Measurements from ENCODE around the gene PRDX3. TPM values are rescaled to one million over a fixed set of nuclear protein-coding genes. Genes with fewer than 3 reads are reported as not detected.
"Not testable (repeated sequence)": the region's sequence is repeated elsewhere in the genome, so short reads cannot be mapped to it uniquely, and the experiment has no call there.

Gene PRDX3
- total RNA-seq, 2 donors from 2014 or later: 125 to 134 TPM

- Mint-ChIP-seq H3K9me3 (no peaks in the 10 kb centered on the region), H3K27ac (no peak overlapping the region), H3K36me3 (ENCODE audit: insufficient read depth in 2 of 2) (no peaks in the 10 kb centered on the region), H3K4me3 (peak overlapping the region in 1 of 2 donors; percentile 40), H3K4me1 (ENCODE audit: low read depth) (peaks cover 30% of the 10 kb centered on the region), H3K27me3 (ENCODE audit: low read depth) (peaks cover 7% of the 10 kb centered on the region)
- peak in 1 of 2 donors; percentile 55 for DNase-seq
- ATAC-seq (replicated peaks in 1 of 2): peak; percentile 82 to 83
These were observed 20.8 kb upstream of the PRDX3 start for GRCh38 chr10:119199231-119199992.

GRCh38 chr10:119198438-119198837, 19.8 kb upstream of the PRDX3 start:
- H3K27ac Mint-ChIP-seq: peak overlapping the region; percentile 67
- DNase-seq: peak in 1 of 2 donors; percentile 34
- peaks cover 30% of the 10 kb centered on the region for H3K4me1 Mint-ChIP-seq (ENCODE audit: low read depth)
- H3K36me3 Mint-ChIP-seq (ENCODE audit: insufficient read depth in 2 of 2): no peaks in the 10 kb centered on the region
- H3K4me3 Mint-ChIP-seq: no peak overlapping the region
- peak; percentile 8 to 32 for ATAC-seq (replicated peaks in 1 of 2)
- H3K9me3 Mint-ChIP-seq: no peaks in the 10 kb centered on the region
- H3K27me3 Mint-ChIP-seq (ENCODE audit: low read depth): peaks cover 7% of the 10 kb centered on the region

DNA sequence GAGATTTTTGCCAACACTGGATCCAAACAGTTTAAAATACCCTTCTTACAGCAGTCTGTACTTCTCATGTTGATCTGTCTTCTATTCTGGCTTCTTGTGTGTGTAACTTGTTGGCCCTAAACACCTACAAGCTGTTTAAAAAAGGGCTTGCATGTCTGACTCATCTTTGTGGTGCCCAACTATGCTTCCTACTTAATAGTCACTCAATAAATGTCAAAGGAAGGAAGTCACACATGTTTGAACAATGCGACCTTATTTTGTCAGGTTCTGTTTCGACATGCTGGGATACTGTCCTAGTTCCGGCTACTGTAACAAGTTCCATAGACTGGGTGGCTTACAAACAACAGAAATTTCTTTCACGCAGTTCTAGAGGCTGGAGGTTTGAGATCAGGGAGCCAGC, 19.3 kb upstream of the PRDX3 start:
- peak overlapping the region in 1 of 2 donors; percentile 18 for H3K4me3 Mint-ChIP-seq

GRCh38 chr10:119191881-119192280, 13.3 kb upstream of the PRDX3 start:
- Mint-ChIP-seq H3K4me1 (ENCODE audit: low read depth) (peaks cover 34% of the 10 kb centered on the region), H3K4me3 (no peak overlapping the region), H3K9me3 (no peaks in the 10 kb centered on the region), H3K27ac (no peak overlapping the region), H3K36me3 (ENCODE audit: insufficient read depth in 2 of 2) (no peaks in the 10 kb centered on the region), H3K27me3 (ENCODE audit: low read depth) (no peaks in the 10 kb centered on the region)
- ATAC-seq (replicated peaks in 1 of 2): peak; percentile 82
- peak in 1 of 2 donors; percentile 25 for DNase-seq

More for the DNA sequence above, 19.3 kb upstream of the PRDX3 start:
- Mint-ChIP-seq H3K36me3 (ENCODE audit: insufficient read depth in 2 of 2) (no peaks in the 10 kb centered on the region), H3K9me3 (no peaks in the 10 kb centered on the region), H3K4me1 (ENCODE audit: low read depth) (peaks cover 30% of the 10 kb centered on the region), H3K27ac (peak overlapping the region; percentile 1), H3K27me3 (ENCODE audit: low read depth) (peaks cover 7% of the 10 kb centered on the region)
- DNase-seq: no peak
- peak; percentile 67 to 74 for ATAC-seq (replicated peaks in 1 of 2)

- Mint-ChIP-seq H3K27ac (peak overlapping the region; percentile 20), H3K4me1 (ENCODE audit: low read depth) (peaks cover 34% of the 10 kb centered on the region), H3K27me3 (ENCODE audit: low read depth) (no peaks in the 10 kb centered on the region), H3K4me3 (peak overlapping the region in 1 of 2 donors; percentile 23), H3K36me3 (ENCODE audit: insufficient read depth in 2 of 2) (no peaks in the 10 kb centered on the region), H3K9me3 (no peaks in the 10 kb centered on the region)
- DNase-seq: no peak
- no peak for ATAC-seq (replicated peaks in 1 of 2)
These were observed 12.6 kb upstream of the PRDX3 start for GRCh38 chr10:119190954-119191785.

DNA sequence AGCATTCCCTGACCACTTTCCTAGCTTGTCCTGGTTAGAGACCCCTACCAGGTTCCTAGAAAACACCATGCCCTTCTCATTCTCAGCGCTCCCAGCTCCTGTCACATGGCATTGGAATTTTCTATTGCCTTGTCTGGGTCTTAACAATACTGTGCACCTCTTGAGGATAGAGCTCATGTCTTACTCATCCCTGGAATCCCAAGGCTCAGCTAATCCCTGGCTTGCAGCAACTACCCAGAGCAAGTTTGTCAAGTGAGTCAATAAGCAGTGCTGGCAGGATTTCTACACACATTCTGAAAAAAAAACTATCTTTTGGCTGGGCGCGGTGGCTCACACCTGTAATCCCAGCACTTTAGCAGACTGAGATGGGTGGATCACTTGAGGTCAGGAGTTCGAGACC, 11.7 kb upstream of the PRDX3 start:
- no peak for DNase-seq
- Mint-ChIP-seq H3K4me3 (peak overlapping the region; percentile 16 to 32), H3K4me1 (ENCODE audit: low read depth) (peaks cover 30% of the 10 kb centered on the region), H3K27me3 (ENCODE audit: low read depth) (no peaks in the 10 kb centered on the region), H3K9me3 (no peaks in the 10 kb centered on the region), H3K27ac (no peak overlapping the region), H3K36me3 (ENCODE audit: insufficient read depth in 2 of 2) (no peaks in the 10 kb centered on the region)
- no peak for ATAC-seq (replicated peaks in 1 of 2)

- peak in 1 of 2 donors; percentile 23 for DNase-seq
- H3K36me3 Mint-ChIP-seq (ENCODE audit: insufficient read depth in 2 of 2): no peaks in the 10 kb centered on the region
- no peaks in the 10 kb centered on the region for H3K27me3 Mint-ChIP-seq (ENCODE audit: low read depth)
- no peak overlapping the region for H3K27ac Mint-ChIP-seq
- ATAC-seq (replicated peaks in 1 of 2): peak; percentile 31 to 53
- H3K4me1 Mint-ChIP-seq (ENCODE audit: low read depth): peaks cover 28% of the 10 kb centered on the region
- peak overlapping the region; percentile 16 to 32 for H3K4me3 Mint-ChIP-seq
- no peaks in the 10 kb centered on the region for H3K9me3 Mint-ChIP-seq
These were observed 11.2 kb upstream of the PRDX3 start for GRCh38 chr10:119189811-119190282.

DNA sequence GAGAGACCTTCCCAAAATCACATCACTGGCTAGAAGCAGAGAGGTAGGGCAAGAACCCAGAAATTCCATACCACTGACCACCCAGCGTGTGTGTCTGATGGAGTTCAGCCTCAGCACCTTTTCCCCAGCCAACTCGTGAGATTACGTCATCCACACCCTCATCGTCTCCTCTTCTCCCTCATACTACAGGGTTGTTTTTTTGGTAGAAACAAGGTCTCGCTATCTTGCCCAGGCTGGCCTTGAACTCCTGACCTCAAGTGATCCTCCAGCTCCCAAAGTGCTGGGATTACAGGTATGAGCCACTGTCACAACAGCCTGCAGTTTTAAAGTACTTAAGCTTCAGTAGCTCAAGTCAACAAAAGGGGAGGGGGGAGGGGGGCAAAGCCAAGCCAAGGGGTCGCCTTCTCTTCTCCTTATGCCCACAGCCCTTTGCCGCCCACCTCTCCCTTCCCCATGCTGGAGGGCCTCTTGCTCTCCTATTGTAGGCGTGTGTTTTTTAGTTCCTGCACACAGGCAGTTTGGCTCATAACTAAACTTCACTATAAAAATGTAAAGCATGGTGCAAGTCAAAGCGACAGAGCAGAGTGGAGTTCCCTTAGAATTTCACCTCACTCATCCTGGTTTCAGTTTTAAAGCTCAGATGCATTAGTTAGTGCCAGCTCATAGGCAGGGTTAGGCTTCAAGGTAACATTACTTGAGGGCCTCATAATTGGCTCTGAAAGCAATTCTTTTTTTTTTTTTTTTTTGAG, 5.2 kb upstream of the PRDX3 start:
- peak; percentile 89 to 94 for ATAC-seq (replicated peaks in 1 of 2)

GRCh38 chr10:119180850-119181400, 2.3 kb upstream of the PRDX3 start:
- H3K9me3 Mint-ChIP-seq; H3K27ac Mint-ChIP-seq; H3K4me3 Mint-ChIP-seq; DNase-seq; H3K27me3 Mint-ChIP-seq (ENCODE audit: low read depth); H3K36me3 Mint-ChIP-seq (ENCODE audit: insufficient read depth in 2 of 2); ATAC-seq (replicated peaks in 1 of 2): not testable (repeated sequence)
- peaks cover 58% of the 10 kb centered on the region for H3K4me1 Mint-ChIP-seq (ENCODE audit: low read depth)

More for the DNA sequence above, 5.2 kb upstream of the PRDX3 start:
- DNase-seq: no peak
- Mint-ChIP-seq H3K9me3 (no peaks in the 10 kb centered on the region), H3K36me3 (ENCODE audit: insufficient read depth in 2 of 2) (no peaks in the 10 kb centered on the region), H3K4me1 (ENCODE audit: low read depth) (peaks cover 34% of the 10 kb centered on the region), H3K27ac (peak overlapping the region; percentile 48), H3K4me3 (peak overlapping the region; percentile 63 to 68), H3K27me3 (ENCODE audit: low read depth) (no peaks in the 10 kb centered on the region)

DNA sequence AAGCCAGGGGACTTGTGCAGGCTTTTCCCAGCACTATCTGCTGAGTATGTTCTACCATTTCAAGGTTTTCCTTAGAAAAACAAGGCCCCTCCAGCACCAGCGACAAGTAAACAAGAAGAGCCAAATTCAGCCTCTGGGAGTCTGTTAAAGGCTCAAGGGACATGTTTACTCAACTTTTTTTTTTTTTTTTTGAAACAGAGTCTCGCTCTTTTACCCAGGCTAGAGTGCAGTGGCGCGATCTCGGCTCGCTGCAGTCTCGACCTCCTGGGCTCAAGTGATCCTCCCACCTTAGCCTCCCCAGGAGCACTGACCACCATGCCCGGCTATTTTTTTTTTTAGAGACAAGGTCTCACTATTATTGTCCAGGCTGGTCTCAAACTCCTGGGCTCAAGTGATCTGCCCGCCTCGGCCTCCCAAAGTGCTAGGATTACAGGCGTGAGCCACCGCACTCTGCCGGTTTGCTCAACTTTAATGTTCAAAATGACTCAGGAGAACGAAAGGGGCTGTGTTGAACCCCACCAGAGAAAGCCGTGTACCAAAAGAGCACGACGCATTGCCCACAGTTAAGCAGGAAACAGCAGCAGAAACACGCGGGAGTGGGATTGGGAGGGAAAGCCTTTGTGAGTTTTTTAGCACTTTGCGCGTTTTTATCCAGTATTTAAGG, 772 bp downstream of the PRDX3 start:
- Mint-ChIP-seq H3K9me3 (no peaks in the 10 kb centered on the region), H3K27ac (peak overlapping the region; percentile 96), H3K4me1 (ENCODE audit: low read depth) (peaks cover 56% of the 10 kb centered on the region), H3K4me3 (peak overlapping the region; percentile 82 to 98), H3K27me3 (ENCODE audit: low read depth) (no peaks in the 10 kb centered on the region), H3K36me3 (ENCODE audit: insufficient read depth in 2 of 2) (peaks cover 12 to 13% of the 10 kb centered on the region in 2 donors)
- peak; percentile 64 to 67 for ATAC-seq (replicated peaks in 1 of 2)
- DNase-seq: peak; percentile 63 to 64

- H3K9me3 Mint-ChIP-seq: no peaks in the 10 kb centered on the region
- H3K4me1 Mint-ChIP-seq (ENCODE audit: low read depth): peaks cover 56% of the 10 kb centered on the region
- H3K27me3 Mint-ChIP-seq (ENCODE audit: low read depth): no peaks in the 10 kb centered on the region
- peak overlapping the region; percentile 82 to 98 for H3K4me3 Mint-ChIP-seq
- ATAC-seq (replicated peaks in 1 of 2): peak; percentile 39 to 47
- H3K36me3 Mint-ChIP-seq (ENCODE audit: insufficient read depth in 2 of 2): peaks cover 15 to 18% of the 10 kb centered on the region in 2 donors
- no peak for DNase-seq
- peak overlapping the region; percentile 88 for H3K27ac Mint-ChIP-seq
These were observed 2.4 kb downstream of the PRDX3 start for GRCh38 chr10:119176166-119176565.

GRCh38 chr10:119174109-119174508, 4.5 kb downstream of the PRDX3 start:
- Mint-ChIP-seq H3K9me3 (no peaks in the 10 kb centered on the region), H3K4me1 (ENCODE audit: low read depth) (peaks cover 40% of the 10 kb centered on the region), H3K27ac (peak overlapping the region; percentile 15), H3K27me3 (ENCODE audit: low read depth) (no peaks in the 10 kb centered on the region), H3K36me3 (ENCODE audit: insufficient read depth in 2 of 2) (peaks cover 21 to 22% of the 10 kb centered on the region in 2 donors), H3K4me3 (no peak overlapping the region)
- ATAC-seq (replicated peaks in 1 of 2) (no peak), DNase-seq (no peak)

Measured in activated T-cell treated with anti-CD3 and anti-CD28 coated beads, Interleukin-2, amount 50 U/mL, for 72 hours (primary cell).